Gastrocnemius medialis (tissue), 4 donors: ENCODE data around the gene DNAJC7. TPM values are rescaled to one million over a fixed set of nuclear protein-coding genes. Genes with fewer than 3 reads are reported as not detected.

ENCODE experiments used
- ATAC-seq, 2 donors: fragments of 150-250 bp; one replicate each; pipeline ENCODE4 v1.9.1; 2016
- DNase-seq, 2 donors: peaks; one replicate each; pipeline ENCODE4 v3.0.0-alpha.2; 2019
- H3K27ac ChIP-seq, 4 donors: fragments of 200-600 bp; sonication (generic); 1 replicate in 1 of 4; 2 replicates in 3 of 4; pipeline ENCODE4 v1.5.1; 2016 to 2018; ENCODE audit warnings: mild to moderate bottlenecking in 2 of 4, moderate library complexity in 1 of 4
- H3K27me3 ChIP-seq, 3 donors: fragments of 200-600 bp; sonication (generic) in 2 of 3; 1 replicate in 1 of 3; 2 replicates in 2 of 3; pipeline versions ENCODE4 v1.5.1 to v1.6.0; 2016 to 2019; ENCODE audit warnings: mild to moderate bottlenecking in 1 of 3, moderate library complexity in 1 of 3
- H3K36me3 ChIP-seq, 2 donors: fragments of 200-600 bp; sonication (generic) in 1 of 2; one replicate each; pipeline ENCODE4 v1.5.1; 2017 to 2018
- H3K4me1 ChIP-seq, 2 donors: fragments of 200-600 bp; sonication (generic) in 1 of 2; one replicate each; pipeline ENCODE4 v1.5.1; 2016 to 2017; ENCODE audit warnings: mild to moderate bottlenecking in 2 of 2
- H3K4me3 ChIP-seq, 4 donors: fragments of 200-600 bp; sonication (generic) in 3 of 4; 1 replicate in 1 of 4; 2 replicates in 3 of 4; pipeline ENCODE4 v1.5.1; 2016 to 2019; ENCODE audit warnings: mild to moderate bottlenecking in 2 of 4
- H3K9me3 ChIP-seq, 3 donors: fragments of 200-600 bp; sonication (generic) in 2 of 3; 1 replicate in 1 of 3; 2 replicates in 2 of 3; pipeline ENCODE4 v1.5.1; 2016 to 2019
- POLR2A ChIP-seq, 2 donors: fragments of 450-650 bp; IDR thresholded peaks; one replicate each; pipeline ENCODE4 v1.6.1; 2017; ENCODE audit warnings: antibody characterized with exemption in 2 of 2, mild to moderate bottlenecking in 2 of 2, moderate library complexity in 2 of 2
- in situ Hi-C, 4 donors: fragments of 200-750 bp; cut with MboI; loops; one replicate each; pipeline versions ENCODE4 v1.15.0 to v1.8.0; 2017; ENCODE audit warnings: low sequenced_read_pairs in 4 of 4
- intact Hi-C: fragments of 100-400 bp; cut with DNase I; formaldehyde crosslinking; loops from one replicate; pipeline ENCODE4 v1.15.1; 2023; ENCODE audit warnings: low total_unique reads
- total RNA-seq, 4 donors: library from RNA; depleted of rRNA; stranded (reverse); fragments of >200 nt; gene quantifications; one replicate each; pipeline versions ENCODE4 v1.1.0 to v1.2.3, GENCODE V29; 2016
- TF ChIP-seq, protein P1 (sequence below), 5 experiments: fragments of 450-650 bp in 3 of 5; fragments of 200-600 bp in 2 of 5; sonication (generic) in 2 of 5; IDR thresholded peaks in 4 of 5; conservative IDR thresholded peaks in 1 of 5; 1 replicate in 4 of 5; 2 replicates in 1 of 5; pipeline ENCODE4 v1.5.1; 2016 to 2019; ENCODE audit warnings: antibody characterized with exemption in 5 of 5, mild to moderate bottlenecking in 3 of 5, moderate library complexity in 3 of 5

DNAJC7 gene
- total RNA-seq, 4 donors from 2014 or later = 64.4 to 78.9 (median 66.4) TPM

DNA sequence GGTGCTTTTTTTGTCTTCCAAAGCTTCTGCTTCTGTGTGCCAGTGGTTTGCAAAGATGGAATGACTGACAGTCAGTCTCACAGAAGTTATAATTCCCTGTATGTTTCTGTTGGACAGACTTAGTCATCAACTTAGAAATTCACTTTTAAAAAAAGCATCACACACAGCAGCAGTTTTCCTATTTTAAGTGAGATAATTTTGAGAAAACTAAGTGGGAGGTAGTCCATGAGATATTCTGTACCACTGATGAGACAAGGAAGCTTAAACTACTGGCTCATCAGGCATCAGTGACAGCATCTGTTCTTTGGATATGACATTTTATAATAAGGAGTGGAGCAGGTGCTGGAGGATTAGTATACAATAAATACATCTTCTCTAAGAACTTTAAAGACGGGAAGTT is 30.6 kb downstream of the DNAJC7 start:
- Histone ChIP-seq H3K27me3 (no peaks in the 10 kb centered on the region), H3K36me3 (peaks cover 2 to 86% of the 10 kb centered on the region in 2 donors), H3K27ac (no peak overlapping the region), H3K4me3 (no peak overlapping the region), H3K4me1 (peaks cover 0 to 10% of the 10 kb centered on the region in 2 donors), H3K9me3 (no peaks in the 10 kb centered on the region)
- intact Hi-C loops = no loop called here
- TF ChIP-seq, protein P1, sequence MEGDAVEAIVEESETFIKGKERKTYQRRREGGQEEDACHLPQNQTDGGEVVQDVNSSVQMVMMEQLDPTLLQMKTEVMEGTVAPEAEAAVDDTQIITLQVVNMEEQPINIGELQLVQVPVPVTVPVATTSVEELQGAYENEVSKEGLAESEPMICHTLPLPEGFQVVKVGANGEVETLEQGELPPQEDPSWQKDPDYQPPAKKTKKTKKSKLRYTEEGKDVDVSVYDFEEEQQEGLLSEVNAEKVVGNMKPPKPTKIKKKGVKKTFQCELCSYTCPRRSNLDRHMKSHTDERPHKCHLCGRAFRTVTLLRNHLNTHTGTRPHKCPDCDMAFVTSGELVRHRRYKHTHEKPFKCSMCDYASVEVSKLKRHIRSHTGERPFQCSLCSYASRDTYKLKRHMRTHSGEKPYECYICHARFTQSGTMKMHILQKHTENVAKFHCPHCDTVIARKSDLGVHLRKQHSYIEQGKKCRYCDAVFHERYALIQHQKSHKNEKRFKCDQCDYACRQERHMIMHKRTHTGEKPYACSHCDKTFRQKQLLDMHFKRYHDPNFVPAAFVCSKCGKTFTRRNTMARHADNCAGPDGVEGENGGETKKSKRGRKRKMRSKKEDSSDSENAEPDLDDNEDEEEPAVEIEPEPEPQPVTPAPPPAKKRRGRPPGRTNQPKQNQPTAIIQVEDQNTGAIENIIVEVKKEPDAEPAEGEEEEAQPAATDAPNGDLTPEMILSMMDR (IDR thresholded peaks at IDR 0.05 in 4 of 5, conservative IDR thresholded peaks at IDR 0.05 in 1 of 5) = no peak
- ATAC-seq = no peak
- in situ Hi-C loops = no loop called here
- DNase-seq = no peak

DNA sequence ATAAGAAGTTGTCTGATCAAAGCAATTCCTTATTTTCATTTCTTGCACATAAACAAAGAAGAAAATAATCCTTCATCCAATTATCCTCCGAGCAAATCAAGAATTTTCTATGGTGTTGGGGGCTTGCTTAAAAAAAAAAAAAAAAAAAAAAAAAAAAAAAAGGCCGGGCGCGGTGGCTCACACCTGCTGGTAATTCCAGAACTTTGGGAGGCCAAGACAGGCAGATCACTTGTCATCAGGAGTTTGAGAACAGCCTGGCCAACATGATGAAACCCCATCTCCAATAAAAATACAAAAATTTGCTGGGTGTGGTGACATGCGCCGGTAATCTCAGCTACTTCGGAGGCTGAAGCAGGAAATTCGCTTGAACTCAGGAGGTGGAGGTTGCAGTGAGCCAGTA is 31.3 kb downstream of the DNAJC7 start:
- H3K9me3 ChIP-seq = no peaks in the 10 kb centered on the region
- H3K4me3 ChIP-seq = no peak overlapping the region
- no peak for TF ChIP-seq POLR2A (IDR thresholded peaks at IDR 0.05)
- TF ChIP-seq, protein P1 (IDR thresholded peaks at IDR 0.05 in 4 of 5, conservative IDR thresholded peaks at IDR 0.05 in 1 of 5) = no peak
- ATAC-seq (peak in 1 of 2 donors; percentile 38), DNase-seq (no peak)
- in situ Hi-C loops (no loop called here), intact Hi-C loops (no loop called here)
- H3K4me1 ChIP-seq = peaks cover 0 to 6% of the 10 kb centered on the region in 2 donors
- no peak overlapping the region for H3K27ac ChIP-seq
- peaks cover 1 to 89% of the 10 kb centered on the region in 2 donors for H3K36me3 ChIP-seq
- H3K27me3 ChIP-seq = no peaks in the 10 kb centered on the region

DNA sequence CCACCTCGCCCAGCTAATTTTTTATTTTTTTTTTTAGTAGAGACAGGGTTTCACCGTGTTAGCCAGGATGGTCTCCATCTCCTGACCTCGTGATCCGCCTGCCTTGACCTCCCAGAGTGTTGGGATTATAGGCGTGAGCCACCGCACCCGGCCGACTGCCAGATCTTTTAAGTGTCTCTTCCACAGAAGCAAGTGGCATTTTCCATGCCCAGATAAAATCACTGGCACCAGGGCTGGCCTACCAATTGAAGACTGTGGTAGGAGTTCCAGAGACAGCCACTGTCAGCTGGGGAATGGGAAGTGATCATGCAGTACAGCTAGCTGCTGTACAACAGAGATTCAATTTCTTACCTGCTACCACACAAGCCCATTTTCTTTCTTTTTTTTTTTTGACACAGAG is 32.8 kb downstream of the DNAJC7 start:
- no peak for ATAC-seq
- in situ Hi-C loops = no loop called here
- no peak overlapping the region for H3K27ac ChIP-seq
- intact Hi-C loops = no loop called here
- no peaks in the 10 kb centered on the region for H3K27me3 ChIP-seq
- H3K36me3 ChIP-seq = peaks cover 0 to 88% of the 10 kb centered on the region in 2 donors
- no peaks in the 10 kb centered on the region for H3K9me3 ChIP-seq
- no peak for DNase-seq
- H3K4me3 ChIP-seq = no peak overlapping the region
- TF ChIP-seq, protein P1 (IDR thresholded peaks at IDR 0.05 in 4 of 5, conservative IDR thresholded peaks at IDR 0.05 in 1 of 5) = no peak
- no peak for TF ChIP-seq POLR2A (IDR thresholded peaks at IDR 0.05)
- H3K4me1 ChIP-seq = peaks cover 0 to 6% of the 10 kb centered on the region in 2 donors

DNA sequence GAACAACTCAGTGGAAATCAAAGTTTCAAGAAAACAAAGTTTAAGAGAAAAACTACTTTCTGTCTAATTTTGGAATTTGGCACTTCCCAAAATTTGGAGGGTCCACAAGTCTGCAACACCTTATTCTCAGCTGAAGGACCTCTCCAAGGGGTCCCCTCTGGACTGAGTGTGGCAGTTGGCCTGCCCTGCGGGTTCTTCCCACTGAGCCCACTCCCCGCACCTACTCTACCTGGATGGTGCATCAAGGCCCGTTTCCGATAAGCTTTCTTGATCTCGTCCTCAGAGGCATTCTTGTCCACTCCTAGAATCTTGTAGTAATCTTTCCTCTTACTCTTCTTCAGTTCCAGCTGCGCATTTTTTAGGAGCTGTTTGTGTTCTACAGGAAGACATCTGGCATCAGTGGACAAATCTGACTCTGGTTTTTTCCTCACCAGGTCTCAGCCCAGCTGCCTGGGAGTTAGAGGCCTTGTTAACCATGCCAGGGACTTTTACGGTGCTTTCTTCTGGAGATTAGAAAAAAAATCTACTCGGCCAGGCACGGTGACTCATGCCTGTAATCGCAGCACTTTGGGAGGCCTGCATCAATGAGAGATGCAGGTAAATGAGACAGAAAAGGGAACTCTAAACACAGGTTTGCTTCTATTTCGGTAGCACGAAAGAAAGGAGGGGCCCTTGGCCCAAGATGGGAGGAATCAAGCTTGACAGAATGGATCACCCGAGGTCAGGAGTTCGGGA is 35.0 kb downstream of the DNAJC7 start:
- in situ Hi-C loops (no loop called here), intact Hi-C loops (no loop called here)
- no peaks in the 10 kb centered on the region for H3K9me3 ChIP-seq
- H3K4me3 ChIP-seq = no peak overlapping the region
- peak overlapping the region in 1 of 4 donors; percentile 42 for H3K27ac ChIP-seq
- no peaks in the 10 kb centered on the region for H3K27me3 ChIP-seq
- ATAC-seq (peak in 1 of 2 donors; percentile 63), DNase-seq (no peak)
- TF ChIP-seq POLR2A (IDR thresholded peaks at IDR 0.05) = no peak
- TF ChIP-seq, protein P1 (IDR thresholded peaks at IDR 0.05 in 4 of 5, conservative IDR thresholded peaks at IDR 0.05 in 1 of 5) = no peak
- peaks cover 0 to 87% of the 10 kb centered on the region in 2 donors for H3K36me3 ChIP-seq
- peaks cover 0 to 6% of the 10 kb centered on the region in 2 donors for H3K4me1 ChIP-seq
